Measurements from ENCODE around the gene RXFP3.
"Not testable (repeated sequence)": the region's sequence is repeated elsewhere in the genome, so short reads cannot be mapped to it uniquely, and the experiment has no call there.

RXFP3 gene

GRCh38 chr5:33892620-33893137, 43.5 kb upstream of the RXFP3 start:
- DNase-seq (ENCODE audit: low read depth) = no peak
- H3K4me3 ChIP-seq (ENCODE audit: low read depth, low read length) = no peak overlapping the region
- no peak for TF ChIP-seq MAX (IDR thresholded peaks at IDR 0.05; ENCODE audit: low read depth, low read length)
- no peak for TF ChIP-seq POLR2A (IDR thresholded peaks at IDR 0.05; ENCODE audit: extremely low read depth, insufficient read length)
- no peak for TF ChIP-seq MYC (IDR thresholded peaks at IDR 0.05; ENCODE audit: low read depth, low read length)
- TF ChIP-seq CTCF (IDR thresholded peaks at IDR 0.05; ENCODE audit: low read depth, low read length) = no peak

- no peak for TF ChIP-seq CTCF (IDR thresholded peaks at IDR 0.05; ENCODE audit: low read depth, low read length)
- no peak for TF ChIP-seq POLR2A (IDR thresholded peaks at IDR 0.05; ENCODE audit: extremely low read depth, insufficient read length)
- no peak for TF ChIP-seq MYC (IDR thresholded peaks at IDR 0.05; ENCODE audit: low read depth, low read length)
- TF ChIP-seq MAX (IDR thresholded peaks at IDR 0.05; ENCODE audit: low read depth, low read length) = no peak
- no peak overlapping the region for H3K4me3 ChIP-seq (ENCODE audit: low read depth, low read length)
- no peak for DNase-seq (ENCODE audit: low read depth)
These were observed 41.6 kb upstream of the RXFP3 start for GRCh38 chr5:33894566-33894965.

GRCh38 chr5:33901156-33901555, 35.0 kb upstream of the RXFP3 start:
- DNase-seq (ENCODE audit: low read depth) = no peak
- no peak overlapping the region for H3K4me3 ChIP-seq (ENCODE audit: low read depth, low read length)
- no peak for TF ChIP-seq CTCF (IDR thresholded peaks at IDR 0.05; ENCODE audit: low read depth, low read length)
- no peak for TF ChIP-seq MYC (IDR thresholded peaks at IDR 0.05; ENCODE audit: low read depth, low read length)
- TF ChIP-seq MAX (IDR thresholded peaks at IDR 0.05; ENCODE audit: low read depth, low read length) = no peak
- TF ChIP-seq POLR2A (IDR thresholded peaks at IDR 0.05; ENCODE audit: extremely low read depth, insufficient read length) = no peak

- no peak overlapping the region for H3K4me3 ChIP-seq (ENCODE audit: low read depth, low read length)
- DNase-seq (ENCODE audit: low read depth) = no peak
- no peak for TF ChIP-seq MYC (IDR thresholded peaks at IDR 0.05; ENCODE audit: low read depth, low read length)
- TF ChIP-seq MAX (IDR thresholded peaks at IDR 0.05; ENCODE audit: low read depth, low read length) = no peak
- no peak for TF ChIP-seq CTCF (IDR thresholded peaks at IDR 0.05; ENCODE audit: low read depth, low read length)
- TF ChIP-seq POLR2A (IDR thresholded peaks at IDR 0.05; ENCODE audit: extremely low read depth, insufficient read length) = no peak
These were observed 33.1 kb upstream of the RXFP3 start for GRCh38 chr5:33903118-33903517.

GRCh38 chr5:33905381-33905780, 30.8 kb upstream of the RXFP3 start:
- H3K4me3 ChIP-seq (ENCODE audit: low read depth, low read length) = no peak overlapping the region
- no peak for DNase-seq (ENCODE audit: low read depth)
- TF ChIP-seq POLR2A (IDR thresholded peaks at IDR 0.05; ENCODE audit: extremely low read depth, insufficient read length) (no peak), CTCF (IDR thresholded peaks at IDR 0.05; ENCODE audit: low read depth, low read length) (no peak), MYC (IDR thresholded peaks at IDR 0.05; ENCODE audit: low read depth, low read length) (no peak), MAX (IDR thresholded peaks at IDR 0.05; ENCODE audit: low read depth, low read length) (no peak)

- H3K4me3 ChIP-seq (ENCODE audit: low read depth, low read length); DNase-seq (ENCODE audit: low read depth): not testable (repeated sequence)
These were observed 29.9 kb upstream of the RXFP3 start for GRCh38 chr5:33906248-33906647.

- not testable (repeated sequence) for DNase-seq (ENCODE audit: low read depth); H3K4me3 ChIP-seq (ENCODE audit: low read depth, low read length)
These were observed 21.3 kb upstream of the RXFP3 start for GRCh38 chr5:33914844-33915243.
